Testis (tissue), 3 donors: Measurements from ENCODE around the gene E2F1. TPM values are rescaled to one million over a fixed set of nuclear protein-coding genes. Genes with fewer than 3 reads are reported as not detected.
A peak's percentile ranks its signal among the peaks of the same experiment; 100 is the strongest.

Experiments used
- DNase-seq: peaks from one replicate; pipeline ENCODE4 v3.0.0-alpha.2; 2019
- H3K27ac ChIP-seq, 2 donors: fragments of 200-600 bp; sonication (generic); one replicate each; pipeline ENCODE4 v1.5.1; 2019
- H3K27me3 ChIP-seq: fragments of 200-600 bp; sonication (generic); one replicate; pipeline ENCODE4 v1.5.1; 2019
- H3K36me3 ChIP-seq: fragments of 200-600 bp; sonication (generic); one replicate; pipeline ENCODE4 v1.5.1; 2017; ENCODE audit warnings: low read depth; ENCODE audit errors: missing control alignments
- H3K4me1 ChIP-seq: fragments of 200-600 bp; sonication (generic); one replicate; pipeline ENCODE4 v1.5.1; 2019
- H3K4me3 ChIP-seq, 2 donors: fragments of 200-600 bp; sonication (generic); one replicate each; pipeline ENCODE4 v1.5.1; 2017 to 2019
- H3K9me3 ChIP-seq: fragments of 200-600 bp; sonication (generic); one replicate; pipeline ENCODE4 v1.5.1; 2017
- POLR2A ChIP-seq: fragments of 450-650 bp; IDR thresholded peaks from one replicate; pipeline ENCODE4 v1.6.1; 2017; ENCODE audit warnings: antibody characterized with exemption, mild to moderate bottlenecking, moderate library complexity
- WGBS, 2 donors: methylation state at CpG; one replicate each; pipeline ENCODE4 v1.1.5; 2018; 5-methylcytosine and 5-hydroxymethylcytosine counted together
- intact Hi-C: fragments of 100-400 bp; cut with DNase I; formaldehyde crosslinking; loops from one replicate; pipeline ENCODE4 v1.15.1; 2023; ENCODE audit warnings: low total_unique reads
- polyA plus RNA-seq: library from polyadenylated mRNA; stranded (reverse); fragments of 350-450 nt; fragmentation: Illumina TruSeq; extraction: RNeasy Lipid Tissue Mini Kit (QIAGEN cat#74804); gene quantifications from one replicate; pipeline ENCODE4 v1.2.3, GENCODE V29; 2014; ENCODE audit warnings: low read depth, low replicate concordance; ENCODE audit not compliant: insufficient read depth
- total RNA-seq, 2 donors: library from RNA; depleted of rRNA; stranded (reverse); fragments of >200 nt; gene quantifications; one replicate each; pipeline ENCODE4 v1.2.3, GENCODE V29; 2016
- TF ChIP-seq, protein P1 (sequence below), 3 experiments: fragments of 450-650 bp in 2 of 3; fragments of 200-600 bp in 1 of 3; sonication (generic) in 1 of 3; IDR thresholded peaks; one replicate each; pipeline ENCODE4 v1.5.1; 2016 to 2019; ENCODE audit warnings: antibody characterized with exemption in 3 of 3, mild to moderate bottlenecking in 2 of 3, moderate library complexity in 1 of 3

Gene E2F1
- total and polyA plus RNA-seq, 3 donors from 2014 or later: 16.9 to 22.8 (median 19.9) TPM

DNA sequence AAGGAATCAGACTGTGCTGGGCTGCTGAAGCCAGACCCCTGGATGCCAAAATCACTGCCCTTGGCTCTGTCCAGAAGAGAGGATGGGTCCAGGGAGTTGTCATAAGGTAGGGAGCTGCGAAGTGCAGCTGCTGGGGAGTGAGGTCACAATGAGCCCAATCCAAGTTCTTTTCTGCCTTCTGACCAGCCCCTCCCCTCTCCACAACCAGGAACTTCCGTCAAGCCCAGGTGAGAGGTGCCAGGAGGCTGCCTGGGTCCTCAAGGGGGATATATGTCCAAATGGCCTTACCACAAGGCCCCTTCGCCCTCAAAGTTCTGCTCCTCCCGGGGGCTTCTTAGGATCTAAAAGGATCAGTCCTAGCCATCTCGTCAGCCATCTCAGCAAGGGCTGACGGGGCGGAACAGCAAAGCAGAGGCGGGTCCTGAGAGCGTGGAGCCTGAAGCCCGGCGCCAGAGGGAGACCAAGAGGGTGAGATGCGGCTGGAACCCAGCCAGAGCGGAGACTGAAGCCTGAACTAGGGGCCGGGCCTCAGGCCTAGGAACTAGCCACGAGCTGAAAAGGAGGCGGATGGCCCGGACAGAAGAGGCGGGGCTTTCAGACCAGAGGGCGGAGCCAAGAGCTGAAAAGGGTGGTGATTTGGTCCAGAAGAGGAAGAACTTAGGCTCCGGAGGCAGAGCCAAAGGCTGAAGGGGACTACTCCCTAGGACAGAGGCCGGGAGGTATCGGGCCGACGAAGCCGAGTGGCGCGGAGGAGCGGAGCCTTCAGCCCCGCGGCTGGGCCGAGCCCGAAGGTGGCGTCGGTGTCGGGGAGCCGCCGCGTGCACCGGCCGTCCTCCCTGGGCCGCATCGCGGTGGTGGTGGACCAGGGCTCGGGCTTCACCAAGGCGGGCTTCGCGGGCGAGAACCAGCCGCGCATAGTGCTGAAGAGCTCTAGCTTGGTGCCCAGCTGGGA is 19.6 kb downstream of the E2F1 start, which contains the start of gene ACTL10:
Gene ACTL10, plus strand, starts transcription at position 651 of the 952 bp plus-strand sequence. CDS start 555 bp downstream, outside the sequence.
- Histone ChIP-seq H3K9me3 (no peaks in the 10 kb centered on the region), H3K36me3 (no peaks in the 10 kb centered on the region), H3K27ac (peak within 1 kb of the TSS; percentile 60 to 79), H3K4me3 (peak within 1 kb of the TSS; percentile 52 to 67), H3K27me3 (no peaks in the 10 kb centered on the region), H3K4me1 (peaks cover 19% of the 10 kb centered on the region)
- TF ChIP-seq POLR2A: peak; percentile 64
- TF ChIP-seq, protein P1, sequence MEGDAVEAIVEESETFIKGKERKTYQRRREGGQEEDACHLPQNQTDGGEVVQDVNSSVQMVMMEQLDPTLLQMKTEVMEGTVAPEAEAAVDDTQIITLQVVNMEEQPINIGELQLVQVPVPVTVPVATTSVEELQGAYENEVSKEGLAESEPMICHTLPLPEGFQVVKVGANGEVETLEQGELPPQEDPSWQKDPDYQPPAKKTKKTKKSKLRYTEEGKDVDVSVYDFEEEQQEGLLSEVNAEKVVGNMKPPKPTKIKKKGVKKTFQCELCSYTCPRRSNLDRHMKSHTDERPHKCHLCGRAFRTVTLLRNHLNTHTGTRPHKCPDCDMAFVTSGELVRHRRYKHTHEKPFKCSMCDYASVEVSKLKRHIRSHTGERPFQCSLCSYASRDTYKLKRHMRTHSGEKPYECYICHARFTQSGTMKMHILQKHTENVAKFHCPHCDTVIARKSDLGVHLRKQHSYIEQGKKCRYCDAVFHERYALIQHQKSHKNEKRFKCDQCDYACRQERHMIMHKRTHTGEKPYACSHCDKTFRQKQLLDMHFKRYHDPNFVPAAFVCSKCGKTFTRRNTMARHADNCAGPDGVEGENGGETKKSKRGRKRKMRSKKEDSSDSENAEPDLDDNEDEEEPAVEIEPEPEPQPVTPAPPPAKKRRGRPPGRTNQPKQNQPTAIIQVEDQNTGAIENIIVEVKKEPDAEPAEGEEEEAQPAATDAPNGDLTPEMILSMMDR (IDR thresholded peaks at IDR 0.05): no peak
- WGBS, 2 donors: 14 to 25% methylated on average over 29 to 50 of the region's 50 CpGs
- intact Hi-C loops: loop anchor here (5.0 kb wide), 1 partner anchor 66 kb away; the partner anchor contains the start of gene ZNF341
- peak; percentile 95 for DNase-seq

DNA sequence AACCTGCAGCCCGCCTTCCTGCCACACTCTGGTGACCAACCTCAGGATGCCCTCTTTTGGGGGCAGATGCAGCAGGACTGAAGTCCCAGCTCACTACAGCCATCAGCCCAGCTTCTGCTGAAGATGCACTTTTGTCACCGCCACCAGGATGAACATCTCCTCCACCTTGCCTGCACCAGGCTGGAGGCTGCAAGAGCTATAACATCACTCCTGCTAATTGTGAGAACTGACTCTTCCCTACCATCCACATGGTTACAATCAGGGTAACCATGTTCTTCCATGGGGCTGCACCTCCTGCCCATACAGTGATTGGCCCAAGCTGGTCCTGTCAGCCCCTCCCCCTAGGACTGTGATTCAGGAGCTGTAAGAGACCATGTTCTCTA is 21.4 kb downstream of the E2F1 start:
- H3K27me3 ChIP-seq: no peaks in the 10 kb centered on the region
- no peak overlapping the region for H3K4me3 ChIP-seq
- no peaks in the 10 kb centered on the region for H3K9me3 ChIP-seq
- H3K4me1 ChIP-seq: peaks cover 19% of the 10 kb centered on the region
- no peak for TF ChIP-seq POLR2A
- TF ChIP-seq, protein P1 (IDR thresholded peaks at IDR 0.05): no peak
- no peak for DNase-seq
- intact Hi-C loops: loop anchor here (5.0 kb wide), 1 partner anchor 68 kb away; the partner anchor contains the start of gene ZNF341
- WGBS, 2 donors: 87 to 94% methylated on average over 2 of the region's 2 CpGs
- H3K27ac ChIP-seq: no peak overlapping the region
- H3K36me3 ChIP-seq: no peaks in the 10 kb centered on the region

DNA sequence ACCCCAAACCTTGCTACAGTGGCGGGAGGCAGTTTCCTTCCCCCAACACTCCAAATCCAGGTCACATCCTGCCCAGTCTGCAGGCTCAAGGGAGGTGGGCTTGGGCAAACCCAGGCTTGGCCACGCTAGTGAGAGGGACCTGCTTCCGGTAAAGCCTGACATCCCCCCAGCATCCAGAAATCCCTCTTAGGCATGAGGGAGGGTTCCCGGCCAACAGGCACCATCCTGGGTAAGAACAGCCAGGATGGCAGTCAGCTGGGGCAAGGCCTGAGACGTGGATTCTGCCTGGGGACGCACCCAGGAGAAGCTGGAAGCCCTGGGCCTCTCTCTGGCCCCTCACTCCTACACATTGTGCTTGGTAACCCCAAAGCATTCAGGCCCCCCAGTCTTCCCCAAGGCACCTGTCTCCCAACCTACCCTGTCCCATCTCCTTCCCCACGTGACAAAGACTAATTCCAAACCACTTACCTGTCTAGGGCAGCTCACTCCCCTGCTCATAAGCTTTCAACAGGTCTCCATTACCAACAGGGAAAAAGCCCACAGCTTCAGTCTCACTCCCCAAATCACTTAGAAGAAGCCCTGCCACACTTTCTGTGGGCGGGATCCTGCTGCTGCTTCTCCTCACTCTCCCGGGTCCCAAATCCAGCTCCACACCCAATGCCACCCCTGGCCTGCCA is 22.0 kb downstream of the E2F1 start:
- no peak for DNase-seq
- Histone ChIP-seq H3K4me1 (peaks cover 19% of the 10 kb centered on the region), H3K27me3 (no peaks in the 10 kb centered on the region), H3K9me3 (no peaks in the 10 kb centered on the region), H3K36me3 (no peaks in the 10 kb centered on the region), H3K27ac (peak overlapping the region; percentile 72 to 75), H3K4me3 (peak overlapping the region; percentile 57 to 75)
- intact Hi-C loops: no loop called here
- 36 to 74% methylated on average over 4 to 9 of the region's 9 CpGs for WGBS, 2 donors
- TF ChIP-seq POLR2A: no peak
- TF ChIP-seq, protein P1 (IDR thresholded peaks at IDR 0.05): no peak

DNA sequence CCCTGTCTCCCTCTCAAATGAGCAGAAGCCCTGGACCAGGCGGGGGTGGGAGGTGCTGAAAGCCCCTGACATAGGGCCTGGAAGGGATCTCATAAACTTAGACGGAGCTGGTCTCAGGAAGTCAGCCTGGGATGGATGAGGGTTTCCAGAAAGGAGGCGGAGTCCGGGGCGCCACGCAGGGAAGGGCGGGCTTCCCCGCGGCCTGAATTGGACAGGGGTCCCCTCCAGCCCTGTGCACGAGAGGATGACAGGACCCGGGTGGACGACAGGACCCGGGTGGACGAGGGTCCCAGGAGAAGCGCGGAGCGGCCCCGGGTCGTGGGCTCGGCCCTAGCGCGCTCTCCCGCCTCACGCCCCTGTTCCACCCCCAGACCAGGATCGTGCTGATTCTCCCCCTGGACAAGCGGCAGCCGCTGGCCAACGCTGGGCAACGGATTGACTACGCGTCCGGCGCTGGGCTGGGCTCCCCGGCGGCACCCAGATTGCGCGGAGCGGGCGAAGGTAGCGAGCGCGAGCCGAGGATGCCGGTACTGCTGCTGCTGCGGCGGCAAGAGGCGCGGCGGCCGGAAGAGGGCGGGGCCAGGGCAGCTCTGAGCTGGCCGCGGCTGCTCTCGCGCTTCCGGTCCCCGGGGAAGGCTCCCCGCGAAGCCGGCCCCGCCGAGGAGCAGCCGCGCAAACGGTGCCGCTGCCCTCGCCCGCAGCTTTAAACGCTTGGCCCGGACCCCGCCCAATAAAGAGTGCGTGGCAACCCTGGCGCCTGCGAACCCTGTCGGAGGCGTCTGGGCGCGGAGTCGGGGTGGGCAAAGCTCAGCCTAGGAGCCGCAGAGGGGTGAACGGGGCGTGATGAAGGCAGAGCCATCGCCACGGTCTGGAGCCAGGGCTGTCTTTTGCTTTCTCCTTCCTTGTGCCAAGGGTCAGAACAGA is 22.8 kb downstream of the E2F1 start:
- Histone ChIP-seq H3K4me3 (peak overlapping the region; percentile 57 to 75), H3K9me3 (no peaks in the 10 kb centered on the region), H3K27me3 (no peaks in the 10 kb centered on the region), H3K4me1 (peaks cover 19% of the 10 kb centered on the region), H3K27ac (peak overlapping the region; percentile 72 to 75), H3K36me3 (no peaks in the 10 kb centered on the region)
- DNase-seq: peak; percentile 82
- intact Hi-C loops: no loop called here
- WGBS, 2 donors: 0 to 1% methylated on average over 9 to 81 of the region's 84 CpGs
- TF ChIP-seq, protein P1 (IDR thresholded peaks at IDR 0.05): no peak
- no peak for TF ChIP-seq POLR2A
